ENCODE data around the gene APP.

GRCh38 chr21:26177746-26178426 lies 7.3 kb upstream of the APP start:
- no peak for TF ChIP-seq ZNF830 (tag by site-specific recombination; IDR thresholded peaks at IDR 0.05; ENCODE audit: low read depth)
- TF ChIP-seq PATZ1 (tag by site-specific recombination; IDR thresholded peaks at IDR 0.05) = no peak
- no peak for TF ChIP-seq CTCF (tag by site-specific recombination; IDR thresholded peaks at IDR 0.05)
- no peak for TF ChIP-seq ZNF518A (tag by site-specific recombination; conservative IDR thresholded peaks at IDR 0.05; ENCODE audit: low read depth)
- no peak for TF ChIP-seq KLF1 (tag by site-specific recombination; IDR thresholded peaks at IDR 0.05)
- TF ChIP-seq ZNF747 (tag by site-specific recombination; IDR thresholded peaks at IDR 0.05) = no peak
- no peak for TF ChIP-seq ZNF423 (tag by site-specific recombination; IDR thresholded peaks at IDR 0.05)
- no peak for TF ChIP-seq HOXA7 (CRISPR knock-in tag; IDR thresholded peaks at IDR 0.05; ENCODE audit: borderline replicate concordance)
- no peak for TF ChIP-seq ZBTB26 (tag by site-specific recombination; optimal IDR thresholded peaks at IDR 0.05)
- TF ChIP-seq ATF2 (tag by site-specific recombination; IDR thresholded peaks at IDR 0.05; ENCODE audit: low read depth) = no peak
- TF ChIP-seq ZNF707 (tag by site-specific recombination; IDR thresholded peaks at IDR 0.05) = no peak
- no peak for TF ChIP-seq ZNF837 (tag by site-specific recombination; IDR thresholded peaks at IDR 0.05)
- no peak for TF ChIP-seq ZNF18 (tag by site-specific recombination; IDR thresholded peaks at IDR 0.05)
- TF ChIP-seq ZNF211 (tag by site-specific recombination; IDR thresholded peaks at IDR 0.05; ENCODE audit: low read depth) = no peak

Data from HEK293 (cell line).